ENCODE results near the gene ABHD14A. TPM values are rescaled to one million over a fixed set of nuclear protein-coding genes. Genes with fewer than 3 reads are reported as not detected.

Gene ABHD14A
- total and polyA plus RNA-seq, 2 of the 13 experiments (the other 11 are each of a cell fraction or from before 2014, with no cell fraction given): 29.5 to 46.9 TPM

DNA sequence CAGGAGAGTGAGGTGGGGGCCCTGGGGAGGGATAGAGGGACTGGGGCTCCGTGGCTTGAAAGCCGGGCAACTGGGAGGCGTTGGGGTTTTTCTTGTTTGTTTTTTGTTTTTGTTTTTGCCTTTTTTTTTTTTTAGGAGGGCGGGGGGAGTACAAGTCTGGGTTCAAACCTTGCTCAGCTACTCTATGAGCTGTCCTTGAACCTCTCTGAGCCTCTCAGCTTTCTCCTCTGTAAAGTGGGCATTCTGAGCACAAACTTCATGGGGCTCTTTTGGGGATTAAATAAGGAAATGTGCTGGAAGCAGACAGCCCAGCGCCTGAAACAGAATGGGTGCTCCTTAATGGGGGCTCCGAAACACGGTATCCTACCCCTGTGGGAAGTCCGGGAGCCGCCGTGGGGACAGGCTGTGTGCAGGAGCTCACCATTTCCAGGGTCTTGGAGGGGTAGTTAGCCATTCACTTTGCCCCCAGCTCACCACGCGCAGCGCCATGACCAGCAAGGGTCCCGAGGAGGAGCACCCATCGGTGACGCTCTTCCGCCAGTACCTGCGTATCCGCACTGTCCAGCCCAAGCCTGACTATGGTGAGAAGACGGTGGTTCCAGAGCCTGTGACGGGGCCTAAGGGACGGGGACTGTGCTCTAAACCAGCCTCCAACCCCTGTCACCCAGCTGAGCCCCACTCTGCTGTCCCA is 8.9 kb downstream of the ABHD14A start (continued):
- TF ChIP-seq, protein P1, sequence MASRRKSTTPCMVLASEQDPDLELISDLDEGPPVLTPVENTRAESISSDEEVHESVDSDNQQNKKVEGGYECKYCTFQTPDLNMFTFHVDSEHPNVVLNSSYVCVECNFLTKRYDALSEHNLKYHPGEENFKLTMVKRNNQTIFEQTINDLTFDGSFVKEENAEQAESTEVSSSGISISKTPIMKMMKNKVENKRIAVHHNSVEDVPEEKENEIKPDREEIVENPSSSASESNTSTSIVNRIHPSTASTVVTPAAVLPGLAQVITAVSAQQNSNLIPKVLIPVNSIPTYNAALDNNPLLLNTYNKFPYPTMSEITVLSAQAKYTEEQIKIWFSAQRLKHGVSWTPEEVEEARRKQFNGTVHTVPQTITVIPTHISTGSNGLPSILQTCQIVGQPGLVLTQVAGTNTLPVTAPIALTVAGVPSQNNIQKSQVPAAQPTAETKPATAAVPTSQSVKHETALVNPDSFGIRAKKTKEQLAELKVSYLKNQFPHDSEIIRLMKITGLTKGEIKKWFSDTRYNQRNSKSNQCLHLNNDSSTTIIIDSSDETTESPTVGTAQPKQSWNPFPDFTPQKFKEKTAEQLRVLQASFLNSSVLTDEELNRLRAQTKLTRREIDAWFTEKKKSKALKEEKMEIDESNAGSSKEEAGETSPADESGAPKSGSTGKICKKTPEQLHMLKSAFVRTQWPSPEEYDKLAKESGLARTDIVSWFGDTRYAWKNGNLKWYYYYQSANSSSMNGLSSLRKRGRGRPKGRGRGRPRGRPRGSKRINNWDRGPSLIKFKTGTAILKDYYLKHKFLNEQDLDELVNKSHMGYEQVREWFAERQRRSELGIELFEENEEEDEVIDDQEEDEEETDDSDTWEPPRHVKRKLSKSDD (CRISPR knock-in tag; IDR thresholded peaks at IDR 0.05; ENCODE audit: low read depth): no peak
- TF ChIP-seq TOE1 (CRISPR knock-in tag; IDR thresholded peaks at IDR 0.05) (0 out of 2 replicates have a peak, but pooled peaks have one; percentile 13), MTF2 (CRISPR knock-in tag; IDR thresholded peaks at IDR 0.05; ENCODE audit: borderline replicate concordance) (no peak), HNRNPLL (IDR thresholded peaks at IDR 0.05; ENCODE audit: low read depth, low read length, poor library complexity, severe bottlenecking) (no peak), ISL2 (CRISPR knock-in tag; IDR thresholded peaks at IDR 0.05) (0 out of 2 replicates have a peak, but pooled peaks have one; percentile 7), SATB2 (CRISPR knock-in tag; IDR thresholded peaks at IDR 0.05) (no peak), ZNF781 (CRISPR knock-in tag; IDR thresholded peaks at IDR 0.05; ENCODE audit: borderline replicate concordance, not compliant biosample characterization) (no peak), ZNF816 (CRISPR knock-in tag; IDR thresholded peaks at IDR 0.05; ENCODE audit: borderline replicate concordance) (peak; percentile 13; the same call in 1 of the 2 replicates), LCORL (IDR thresholded peaks at IDR 0.05) (no peak), LCORL (CRISPR knock-in tag; IDR thresholded peaks at IDR 0.05) (no peak; the same call in 1 of the 2 replicates), ZBTB1 (CRISPR knock-in tag; IDR thresholded peaks at IDR 0.05; ENCODE audit: borderline replicate concordance) (no peak), ZMYM3 (CRISPR knock-in tag; IDR thresholded peaks at IDR 0.05) (no peak; the same call in 1 of the 2 replicates), KLF12 (CRISPR knock-in tag; IDR thresholded peaks at IDR 0.05; ENCODE audit: borderline replicate concordance) (no peak), HOXA3 (CRISPR knock-in tag; IDR thresholded peaks at IDR 0.05) (no peak), ZNF570 (CRISPR knock-in tag; IDR thresholded peaks at IDR 0.05; ENCODE audit: borderline replicate concordance) (no peak), ZNF101 (CRISPR knock-in tag; IDR thresholded peaks at IDR 0.05; ENCODE audit: borderline replicate concordance, low read depth) (no peak), TMF1 (CRISPR knock-in tag; IDR thresholded peaks at IDR 0.05; ENCODE audit: low read depth) (no peak), MIER3 (CRISPR knock-in tag; IDR thresholded peaks at IDR 0.05; ENCODE audit: borderline replicate concordance) (no peak), ZNF619 (CRISPR knock-in tag; IDR thresholded peaks at IDR 0.05) (0 out of 2 replicates have a peak, but pooled peaks have one; percentile 60)
- TF ChIP-seq, protein P2, sequence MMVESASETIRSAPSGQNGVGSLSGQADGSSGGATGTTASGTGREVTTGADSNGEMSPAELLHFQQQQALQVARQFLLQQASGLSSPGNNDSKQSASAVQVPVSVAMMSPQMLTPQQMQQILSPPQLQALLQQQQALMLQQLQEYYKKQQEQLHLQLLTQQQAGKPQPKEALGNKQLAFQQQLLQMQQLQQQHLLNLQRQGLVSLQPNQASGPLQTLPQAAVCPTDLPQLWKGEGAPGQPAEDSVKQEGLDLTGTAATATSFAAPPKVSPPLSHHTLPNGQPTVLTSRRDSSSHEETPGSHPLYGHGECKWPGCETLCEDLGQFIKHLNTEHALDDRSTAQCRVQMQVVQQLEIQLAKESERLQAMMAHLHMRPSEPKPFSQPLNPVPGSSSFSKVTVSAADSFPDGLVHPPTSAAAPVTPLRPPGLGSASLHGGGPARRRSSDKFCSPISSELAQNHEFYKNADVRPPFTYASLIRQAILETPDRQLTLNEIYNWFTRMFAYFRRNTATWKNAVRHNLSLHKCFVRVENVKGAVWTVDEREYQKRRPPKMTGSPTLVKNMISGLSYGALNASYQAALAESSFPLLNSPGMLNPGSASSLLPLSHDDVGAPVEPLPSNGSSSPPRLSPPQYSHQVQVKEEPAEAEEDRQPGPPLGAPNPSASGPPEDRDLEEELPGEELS (CRISPR knock-in tag; IDR thresholded peaks at IDR 0.05): no peak
- TF ChIP-seq, protein P3, sequence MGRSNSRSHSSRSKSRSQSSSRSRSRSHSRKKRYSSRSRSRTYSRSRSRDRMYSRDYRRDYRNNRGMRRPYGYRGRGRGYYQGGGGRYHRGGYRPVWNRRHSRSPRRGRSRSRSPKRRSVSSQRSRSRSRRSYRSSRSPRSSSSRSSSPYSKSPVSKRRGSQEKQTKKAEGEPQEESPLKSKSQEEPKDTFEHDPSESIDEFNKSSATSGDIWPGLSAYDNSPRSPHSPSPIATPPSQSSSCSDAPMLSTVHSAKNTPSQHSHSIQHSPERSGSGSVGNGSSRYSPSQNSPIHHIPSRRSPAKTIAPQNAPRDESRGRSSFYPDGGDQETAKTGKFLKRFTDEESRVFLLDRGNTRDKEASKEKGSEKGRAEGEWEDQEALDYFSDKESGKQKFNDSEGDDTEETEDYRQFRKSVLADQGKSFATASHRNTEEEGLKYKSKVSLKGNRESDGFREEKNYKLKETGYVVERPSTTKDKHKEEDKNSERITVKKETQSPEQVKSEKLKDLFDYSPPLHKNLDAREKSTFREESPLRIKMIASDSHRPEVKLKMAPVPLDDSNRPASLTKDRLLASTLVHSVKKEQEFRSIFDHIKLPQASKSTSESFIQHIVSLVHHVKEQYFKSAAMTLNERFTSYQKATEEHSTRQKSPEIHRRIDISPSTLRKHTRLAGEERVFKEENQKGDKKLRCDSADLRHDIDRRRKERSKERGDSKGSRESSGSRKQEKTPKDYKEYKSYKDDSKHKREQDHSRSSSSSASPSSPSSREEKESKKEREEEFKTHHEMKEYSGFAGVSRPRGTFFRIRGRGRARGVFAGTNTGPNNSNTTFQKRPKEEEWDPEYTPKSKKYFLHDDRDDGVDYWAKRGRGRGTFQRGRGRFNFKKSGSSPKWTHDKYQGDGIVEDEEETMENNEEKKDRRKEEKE (IDR thresholded peaks at IDR 0.05): no peak
- TF ChIP-seq, protein P4, sequence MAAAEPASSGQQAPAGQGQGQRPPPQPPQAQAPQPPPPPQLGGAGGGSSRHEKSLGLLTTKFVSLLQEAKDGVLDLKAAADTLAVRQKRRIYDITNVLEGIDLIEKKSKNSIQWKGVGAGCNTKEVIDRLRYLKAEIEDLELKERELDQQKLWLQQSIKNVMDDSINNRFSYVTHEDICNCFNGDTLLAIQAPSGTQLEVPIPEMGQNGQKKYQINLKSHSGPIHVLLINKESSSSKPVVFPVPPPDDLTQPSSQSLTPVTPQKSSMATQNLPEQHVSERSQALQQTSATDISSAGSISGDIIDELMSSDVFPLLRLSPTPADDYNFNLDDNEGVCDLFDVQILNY (CRISPR knock-in tag; conservative IDR thresholded peaks at IDR 0.05): no peak

Measured in HepG2 (cell line).